Mesendoderm (in vitro differentiated cells): Measurements from ENCODE around the gene ACTG2.
A peak's percentile ranks its signal among the peaks of the same experiment; 100 is the strongest.

ENCODE experiments used
- DNase-seq: peaks from one replicate; pipeline ENCODE4 v3.0.0; 2013
- H2AK5ac ChIP-seq: 2 replicates; pipeline ENCODE4 v1.6.1; 2013; ENCODE audit warnings: low read length, inconsistent platforms
- H2BK120ac ChIP-seq: 2 replicates; pipeline ENCODE4 v1.6.1; 2013; ENCODE audit warnings: low read depth, mild to moderate bottlenecking, low read length, moderate library complexity, mixed read lengths
- H2BK15ac ChIP-seq: replicated peaks from 2 replicates; pipeline ENCODE4 v1.6.1; 2013; ENCODE audit warnings: low read depth, mild to moderate bottlenecking, moderate library complexity
- H2BK5ac ChIP-seq: 2 replicates; pipeline ENCODE4 v1.6.1; 2013; ENCODE audit warnings: low read length, inconsistent platforms
- H3K18ac ChIP-seq: 2 replicates; pipeline ENCODE4 v1.6.1; 2013; ENCODE audit warnings: mild to moderate bottlenecking, low read length, mixed read lengths
- H3K23ac ChIP-seq: one replicate; pipeline ENCODE4 v1.6.1; 2013; ENCODE audit warnings: low read length
- H3K27ac ChIP-seq: 2 replicates; pipeline ENCODE4 v1.5.1; 2013; ENCODE audit warnings: low read depth, mild to moderate bottlenecking, inconsistent platforms, low read length, moderate library complexity
- H3K27me3 ChIP-seq: 2 replicates; pipeline ENCODE4 v1.6.1; 2013; ENCODE audit warnings: low read length, control low read depth, mild to moderate bottlenecking, inconsistent platforms; ENCODE audit not compliant: insufficient read depth, poor library complexity
- H3K36me3 ChIP-seq: 2 replicates; pipeline ENCODE4 v1.6.1; 2013; ENCODE audit warnings: low read length, inconsistent platforms; ENCODE audit not compliant: control insufficient read depth, insufficient read depth
- H3K4ac ChIP-seq: one replicate; pipeline ENCODE4 v1.6.1; 2013; ENCODE audit warnings: low read depth, mild to moderate bottlenecking, low read length, moderate library complexity
- H3K4me1 ChIP-seq: 2 replicates; pipeline ENCODE4 v1.6.1; 2013; ENCODE audit warnings: low read depth, low read length, inconsistent platforms; ENCODE audit not compliant: control insufficient read depth
- H3K4me2 ChIP-seq: 2 replicates; pipeline ENCODE4 v1.6.1; 2013; ENCODE audit warnings: low read length
- H3K4me3 ChIP-seq: 2 replicates; pipeline ENCODE4 v1.5.1; 2013; ENCODE audit warnings: mild to moderate bottlenecking, low read length
- H3K56ac ChIP-seq: one replicate; pipeline ENCODE4 v1.6.1; 2013; ENCODE audit warnings: low read length
- H3K79me1 ChIP-seq: 2 replicates; pipeline ENCODE4 v1.6.1; 2013; ENCODE audit warnings: low read length, inconsistent platforms
- H3K79me2 ChIP-seq: 2 replicates; pipeline ENCODE4 v1.6.1; 2013; ENCODE audit warnings: mild to moderate bottlenecking, low read length; ENCODE audit not compliant: control insufficient read depth, insufficient read depth
- H3K9ac ChIP-seq: 2 replicates; pipeline ENCODE4 v1.6.1; 2013; ENCODE audit warnings: low read length, inconsistent platforms
- H4K5ac ChIP-seq: one replicate; pipeline ENCODE4 v1.6.1; 2013; ENCODE audit warnings: low read length
- H4K8ac ChIP-seq: one replicate; pipeline ENCODE4 v1.6.1; 2013; ENCODE audit warnings: low read depth, mild to moderate bottlenecking, control low read depth, low read length, moderate library complexity
- WGBS: extraction: QIAGEN DNeasy Blood & Tissue Kit; methylation state at CpG from one replicate; pipeline ENCODE4 v1.1.7; 2013; ENCODE audit warnings: low lambda C conversion rate, missing lambda C conversion rate; ENCODE audit not compliant: insufficient coverage; ENCODE audit errors: extremely low coverage; 5-methylcytosine and 5-hydroxymethylcytosine counted together

The ACTG2 gene

DNA sequence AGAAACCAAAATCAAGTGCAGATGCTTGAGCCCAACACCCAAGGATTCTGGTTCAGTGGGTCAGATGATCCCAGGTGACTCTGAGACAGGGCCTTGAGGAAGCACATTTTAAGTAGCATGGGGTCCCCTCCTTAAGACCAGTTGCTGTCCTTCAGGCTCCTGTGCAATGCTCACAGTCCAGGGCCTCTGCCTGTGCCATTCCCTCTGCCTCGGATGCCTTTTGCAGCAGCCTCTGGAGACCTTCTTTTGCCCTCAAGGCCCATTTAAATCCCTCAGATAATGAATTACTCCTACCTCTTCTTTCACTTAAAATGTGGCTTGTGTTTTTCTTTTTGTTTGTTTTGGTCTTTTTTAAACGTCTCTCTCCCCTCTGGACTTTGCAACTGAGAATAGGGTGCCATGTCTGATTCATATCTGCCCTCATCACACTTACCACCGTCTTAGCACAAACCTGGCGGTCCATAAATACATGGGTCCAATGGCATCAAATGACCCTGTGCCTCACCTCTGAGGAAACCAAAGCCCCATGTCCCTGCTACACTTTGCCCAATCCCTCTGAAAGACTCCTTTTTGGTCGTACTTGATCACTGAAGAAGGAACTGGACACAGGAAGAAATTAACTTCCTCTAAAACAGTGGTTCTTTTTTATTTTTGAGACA is 14.2 kb downstream of the ACTG2 start:
- H4K8ac ChIP-seq = no peak overlapping the region
- no peak overlapping the region for H3K4me3 ChIP-seq
- no peaks in the 10 kb centered on the region for H3K79me2 ChIP-seq
- H3K27ac ChIP-seq = no peak overlapping the region
- no peak overlapping the region for H3K9ac ChIP-seq
- no peak overlapping the region for H2AK5ac ChIP-seq
- H4K5ac ChIP-seq = no peak overlapping the region
- H3K4me2 ChIP-seq = no peak overlapping the region
- H3K4ac ChIP-seq = no peak overlapping the region
- H3K23ac ChIP-seq = no peak overlapping the region
- H3K27me3 ChIP-seq = no peaks in the 10 kb centered on the region
- WGBS = no CpG with 5 or more reads among the region's 5 CpGs
- no peaks in the 10 kb centered on the region for H3K4me1 ChIP-seq
- H3K36me3 ChIP-seq = no peaks in the 10 kb centered on the region
- no peak for DNase-seq
- no peak overlapping the region for H3K18ac ChIP-seq
- no peak overlapping the region for H2BK120ac ChIP-seq
- no peak overlapping the region for H2BK15ac ChIP-seq
- no peak overlapping the region for H3K56ac ChIP-seq
- no peaks in the 10 kb centered on the region for H3K79me1 ChIP-seq
- no peak overlapping the region for H2BK5ac ChIP-seq

DNA sequence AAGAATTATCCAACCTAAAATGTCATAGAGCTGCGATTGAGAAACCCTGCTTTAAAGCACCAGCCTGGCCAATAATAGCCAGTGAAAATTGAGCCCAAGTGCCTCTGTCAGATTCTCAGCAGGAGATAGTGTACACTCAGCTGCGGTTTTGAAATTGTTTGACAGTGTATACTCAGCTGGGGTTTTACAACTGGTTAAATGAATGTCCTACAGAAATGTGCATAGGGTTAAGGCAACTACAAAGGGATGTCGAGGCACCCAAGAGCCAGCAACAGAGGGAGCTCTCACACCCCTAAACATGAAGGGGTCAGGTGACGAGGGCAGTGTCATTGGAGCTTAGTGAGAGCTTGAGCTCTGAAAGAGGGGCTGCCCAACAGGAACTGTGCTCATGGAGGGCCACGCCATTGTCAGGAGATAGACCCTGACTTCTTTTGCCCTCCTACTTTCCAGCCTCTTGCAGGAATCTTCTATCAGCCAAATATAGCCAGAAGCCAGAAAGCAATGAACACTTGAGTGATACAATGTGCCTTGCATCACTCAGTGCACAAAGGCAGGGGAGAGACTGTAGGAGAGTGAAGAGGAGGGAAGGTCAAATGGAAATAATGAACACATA is 15.1 kb downstream of the ACTG2 start:
- Histone ChIP-seq H2BK15ac (no peak overlapping the region), H3K36me3 (no peaks in the 10 kb centered on the region), H3K79me1 (no peaks in the 10 kb centered on the region), H3K27ac (no peak overlapping the region), H3K27me3 (no peaks in the 10 kb centered on the region), H3K4me3 (no peak overlapping the region), H3K4ac (no peak overlapping the region), H3K18ac (no peak overlapping the region), H4K8ac (no peak overlapping the region), H3K79me2 (no peaks in the 10 kb centered on the region), H3K56ac (no peak overlapping the region), H3K9ac (no peak overlapping the region), H2BK120ac (no peak overlapping the region), H2AK5ac (no peak overlapping the region), H3K4me2 (no peak overlapping the region), H4K5ac (no peak overlapping the region), H3K4me1 (no peaks in the 10 kb centered on the region), H2BK5ac (no peak overlapping the region), H3K23ac (no peak overlapping the region)
- no CpG with 5 or more reads among the region's 5 CpGs for WGBS
- DNase-seq = peak; percentile 58

DNA sequence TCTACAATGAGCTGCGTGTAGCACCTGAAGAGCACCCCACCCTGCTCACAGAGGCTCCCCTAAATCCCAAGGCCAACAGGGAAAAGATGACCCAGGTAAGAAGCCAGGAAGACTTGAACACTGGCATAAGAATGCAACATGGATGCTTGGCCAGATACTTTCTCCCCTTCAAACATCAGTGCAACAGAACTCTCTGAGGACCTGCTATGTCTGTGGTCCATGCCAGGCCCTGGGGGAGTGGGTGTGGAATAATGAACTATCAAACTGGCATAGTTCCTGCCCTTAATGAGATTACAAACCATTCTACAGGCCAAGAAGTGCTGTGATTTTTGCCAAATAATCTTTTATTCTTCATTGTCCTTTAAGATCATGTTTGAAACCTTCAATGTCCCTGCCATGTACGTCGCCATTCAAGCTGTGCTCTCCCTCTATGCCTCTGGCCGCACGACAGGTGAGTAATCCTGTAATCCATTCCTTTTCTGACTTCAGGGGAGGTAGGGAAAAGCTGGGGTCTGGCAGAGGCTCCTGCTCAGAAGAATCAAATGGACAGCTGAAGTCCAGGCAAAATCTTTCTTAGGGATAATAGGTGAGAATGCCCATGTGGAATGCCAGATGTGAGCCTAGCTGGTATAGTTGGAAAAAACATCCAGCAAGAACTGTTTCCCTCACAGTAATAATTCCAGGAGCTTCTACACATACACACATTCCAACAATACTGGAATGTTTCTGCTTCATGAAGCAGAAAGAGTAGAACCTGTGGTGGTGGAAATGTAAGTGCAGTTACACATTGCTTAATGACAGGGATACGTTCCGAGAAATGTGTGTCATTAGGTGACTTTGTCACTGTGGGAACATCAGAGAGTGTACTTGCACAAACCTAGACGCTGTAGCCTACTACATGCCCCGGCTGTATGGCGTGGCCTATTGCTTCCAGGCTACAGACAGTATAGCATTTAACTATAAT is 16.2 kb downstream of the ACTG2 start:
- Histone ChIP-seq H3K4me1 (no peaks in the 10 kb centered on the region), H3K56ac (no peak overlapping the region), H3K79me1 (no peaks in the 10 kb centered on the region), H3K23ac (no peak overlapping the region), H2BK5ac (no peak overlapping the region), H4K8ac (no peak overlapping the region), H3K27ac (no peak overlapping the region), H3K9ac (no peak overlapping the region), H3K27me3 (no peaks in the 10 kb centered on the region), H3K79me2 (no peaks in the 10 kb centered on the region), H4K5ac (no peak overlapping the region), H3K36me3 (no peaks in the 10 kb centered on the region), H2BK15ac (no peak overlapping the region), H3K4ac (no peak overlapping the region), H3K4me3 (no peak overlapping the region), H2BK120ac (no peak overlapping the region), H3K4me2 (no peak overlapping the region), H2AK5ac (no peak overlapping the region), H3K18ac (no peak overlapping the region)
- DNase-seq = no peak
- no CpG with 5 or more reads among the region's 10 CpGs for WGBS

- no CpG with 5 or more reads among the region's 6 CpGs for WGBS
- no peak overlapping the region for H2AK5ac ChIP-seq
- H3K27ac ChIP-seq = no peak overlapping the region
- no peak overlapping the region for H3K4me2 ChIP-seq
- H3K79me2 ChIP-seq = no peaks in the 10 kb centered on the region
- no peak for DNase-seq
- no peak overlapping the region for H4K8ac ChIP-seq
- no peaks in the 10 kb centered on the region for H3K27me3 ChIP-seq
- H3K36me3 ChIP-seq = no peaks in the 10 kb centered on the region
- H3K23ac ChIP-seq = no peak overlapping the region
- no peaks in the 10 kb centered on the region for H3K79me1 ChIP-seq
- H3K4me3 ChIP-seq = no peak overlapping the region
- no peaks in the 10 kb centered on the region for H3K4me1 ChIP-seq
- no peak overlapping the region for H3K9ac ChIP-seq
- H3K18ac ChIP-seq = no peak overlapping the region
- no peak overlapping the region for H2BK5ac ChIP-seq
- H2BK120ac ChIP-seq = no peak overlapping the region
- H4K5ac ChIP-seq = no peak overlapping the region
- H2BK15ac ChIP-seq = no peak overlapping the region
- no peak overlapping the region for H3K56ac ChIP-seq
- H3K4ac ChIP-seq = no peak overlapping the region
Measured at GRCh38 chr2:73910873-73911547, 18.2 kb downstream of the ACTG2 start.

- DNase-seq = no peak
- Histone ChIP-seq H3K79me2 (no peaks in the 10 kb centered on the region), H4K5ac (no peak overlapping the region), H3K18ac (no peak overlapping the region), H3K9ac (no peak overlapping the region), H3K23ac (no peak overlapping the region), H2AK5ac (no peak overlapping the region), H2BK5ac (no peak overlapping the region), H3K79me1 (no peaks in the 10 kb centered on the region), H3K4me2 (no peak overlapping the region), H3K56ac (no peak overlapping the region), H4K8ac (no peak overlapping the region), H3K4me3 (no peak overlapping the region), H3K4me1 (no peaks in the 10 kb centered on the region), H3K4ac (no peak overlapping the region), H2BK15ac (no peak overlapping the region), H3K36me3 (no peaks in the 10 kb centered on the region), H3K27me3 (no peaks in the 10 kb centered on the region), H3K27ac (no peak overlapping the region), H2BK120ac (no peak overlapping the region)
- no CpG with 5 or more reads among the region's 8 CpGs for WGBS
Measured at GRCh38 chr2:73911548-73912208, 18.9 kb downstream of the ACTG2 start.
